ENCODE data around the gene GRM4.

DNA sequence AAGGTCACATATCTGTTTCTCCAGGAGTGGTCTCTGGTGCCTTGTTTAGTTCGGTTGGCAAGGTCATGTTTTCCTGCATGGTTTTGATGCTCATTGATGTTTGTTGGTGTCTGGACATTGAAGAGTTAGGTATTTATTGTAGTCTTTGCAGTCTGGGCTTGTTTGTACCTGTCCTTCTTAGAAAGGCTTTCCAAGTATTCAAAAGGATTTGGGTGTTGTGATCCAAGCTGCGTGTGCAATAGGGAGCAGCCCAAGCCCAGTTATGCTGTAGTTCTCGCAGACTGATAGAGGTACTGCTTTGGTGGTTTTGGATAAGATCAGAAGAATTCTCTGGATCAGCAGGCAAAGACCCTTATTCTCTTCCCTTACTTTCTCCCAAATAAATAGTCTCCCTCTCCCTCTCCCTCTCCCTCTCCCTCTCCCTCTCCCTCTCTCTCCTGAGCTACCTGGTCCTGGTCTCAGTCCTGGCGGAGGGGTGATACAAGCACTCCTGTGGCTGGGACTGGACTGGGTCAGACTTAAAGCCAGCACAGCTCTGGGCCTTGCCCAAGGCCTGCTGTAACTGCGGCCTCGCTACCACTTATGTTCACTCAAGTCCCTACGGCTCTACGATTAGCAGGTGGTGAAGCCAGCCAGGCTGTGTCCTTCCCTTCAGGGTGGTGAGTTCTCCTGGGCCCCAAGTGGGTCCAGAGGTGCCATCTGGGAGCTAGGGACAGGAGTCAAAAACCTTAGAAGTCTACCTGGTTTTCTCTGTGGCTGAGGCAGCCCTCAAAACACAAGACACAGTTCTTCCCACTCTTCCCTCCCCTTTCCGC, 27.3 kb upstream of the GRM4 start:
- TF ChIP-seq, protein P1, sequence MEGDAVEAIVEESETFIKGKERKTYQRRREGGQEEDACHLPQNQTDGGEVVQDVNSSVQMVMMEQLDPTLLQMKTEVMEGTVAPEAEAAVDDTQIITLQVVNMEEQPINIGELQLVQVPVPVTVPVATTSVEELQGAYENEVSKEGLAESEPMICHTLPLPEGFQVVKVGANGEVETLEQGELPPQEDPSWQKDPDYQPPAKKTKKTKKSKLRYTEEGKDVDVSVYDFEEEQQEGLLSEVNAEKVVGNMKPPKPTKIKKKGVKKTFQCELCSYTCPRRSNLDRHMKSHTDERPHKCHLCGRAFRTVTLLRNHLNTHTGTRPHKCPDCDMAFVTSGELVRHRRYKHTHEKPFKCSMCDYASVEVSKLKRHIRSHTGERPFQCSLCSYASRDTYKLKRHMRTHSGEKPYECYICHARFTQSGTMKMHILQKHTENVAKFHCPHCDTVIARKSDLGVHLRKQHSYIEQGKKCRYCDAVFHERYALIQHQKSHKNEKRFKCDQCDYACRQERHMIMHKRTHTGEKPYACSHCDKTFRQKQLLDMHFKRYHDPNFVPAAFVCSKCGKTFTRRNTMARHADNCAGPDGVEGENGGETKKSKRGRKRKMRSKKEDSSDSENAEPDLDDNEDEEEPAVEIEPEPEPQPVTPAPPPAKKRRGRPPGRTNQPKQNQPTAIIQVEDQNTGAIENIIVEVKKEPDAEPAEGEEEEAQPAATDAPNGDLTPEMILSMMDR (IDR thresholded peaks at IDR 0.05), result no peak
- no peak for TF ChIP-seq POLR2AphosphoS5 (IDR thresholded peaks at IDR 0.05)
- no peak for TF ChIP-seq POLR2A (IDR thresholded peaks at IDR 0.05)
